ENCODE results near the gene IL20RA. TPM values are rescaled to one million over a fixed set of nuclear protein-coding genes. Genes with fewer than 3 reads are reported as not detected.

The IL20RA gene
- total and polyA plus RNA-seq, 4 donors: 0.39 TPM; not detected in 3

GRCh38 chr6:137051790-137052472, 7.2 kb upstream of the IL20RA start:
- Histone ChIP-seq H3K4me1 (ENCODE audit: control insufficient read depth in 1 of 2, insufficient read depth in 2 of 2, low read length in 2 of 2) (no peaks in the 10 kb centered on the region), H3K9me3 (ENCODE audit: control insufficient read depth, low read length) (no peaks in the 10 kb centered on the region), H3K36me3 (ENCODE audit: control insufficient read depth in 1 of 2, insufficient read depth in 2 of 2, low read length in 1 of 2) (no peaks in the 10 kb centered on the region), H3K27ac (ENCODE audit: low read depth in 1 of 2, low read length in 2 of 2) (no peak overlapping the region), H3K4me3 (ENCODE audit: low read length in 2 of 2) (no peak overlapping the region), H3K27me3 (ENCODE audit: control insufficient read depth in 1 of 2, insufficient read depth in 2 of 2, low read length in 1 of 2) (peaks cover 0 to 1% of the 10 kb centered on the region in 2 donors)
- ATAC-seq (ENCODE audit: low FRiP score) (no peak), DNase-seq (no peak)
- intact Hi-C loops (cut with DNase I): no loop called here
- 74 to 85% methylated on average over 3 of the region's 3 CpGs for WGBS, 2 donors

- ATAC-seq (ENCODE audit: low FRiP score) (no peak), DNase-seq (no peak)
- H3K4me1 ChIP-seq (ENCODE audit: control insufficient read depth in 1 of 2, insufficient read depth in 2 of 2, low read length in 2 of 2): no peaks in the 10 kb centered on the region
- no peak overlapping the region for H3K27ac ChIP-seq (ENCODE audit: low read depth in 1 of 2, low read length in 2 of 2)
- H3K9me3 ChIP-seq (ENCODE audit: control insufficient read depth, low read length): no peaks in the 10 kb centered on the region
- peaks cover 0 to 1% of the 10 kb centered on the region in 2 donors for H3K27me3 ChIP-seq (ENCODE audit: control insufficient read depth in 1 of 2, insufficient read depth in 2 of 2, low read length in 1 of 2)
- no peaks in the 10 kb centered on the region for H3K36me3 ChIP-seq (ENCODE audit: control insufficient read depth in 1 of 2, insufficient read depth in 2 of 2, low read length in 1 of 2)
- intact Hi-C loops (cut with DNase I): no loop called here
- 60 to 75% methylated on average over 2 of the region's 2 CpGs for WGBS, 2 donors
- no peak overlapping the region for H3K4me3 ChIP-seq (ENCODE audit: low read length in 2 of 2)
These were observed 4.3 kb upstream of the IL20RA start for GRCh38 chr6:137049095-137049494.

- intact Hi-C loops (cut with DNase I): no loop called here
- no peaks in the 10 kb centered on the region for H3K36me3 ChIP-seq (ENCODE audit: control insufficient read depth in 1 of 2, insufficient read depth in 2 of 2, low read length in 1 of 2)
- ATAC-seq (ENCODE audit: low FRiP score): no peak
- no peak overlapping the region for H3K27ac ChIP-seq (ENCODE audit: low read depth in 1 of 2, low read length in 2 of 2)
- H3K9me3 ChIP-seq (ENCODE audit: control insufficient read depth, low read length): no peaks in the 10 kb centered on the region
- no peaks in the 10 kb centered on the region for H3K4me1 ChIP-seq (ENCODE audit: control insufficient read depth in 1 of 2, insufficient read depth in 2 of 2, low read length in 2 of 2)
- peaks cover 0 to 1% of the 10 kb centered on the region in 2 donors for H3K27me3 ChIP-seq (ENCODE audit: control insufficient read depth in 1 of 2, insufficient read depth in 2 of 2, low read length in 1 of 2)
- no peak overlapping the region for H3K4me3 ChIP-seq (ENCODE audit: low read length in 2 of 2)
- WGBS, 2 donors: 83 to 90% methylated on average over 5 of the region's 5 CpGs
- no peak for DNase-seq
These were observed 2.2 kb upstream of the IL20RA start for GRCh38 chr6:137046871-137047412.

DNA sequence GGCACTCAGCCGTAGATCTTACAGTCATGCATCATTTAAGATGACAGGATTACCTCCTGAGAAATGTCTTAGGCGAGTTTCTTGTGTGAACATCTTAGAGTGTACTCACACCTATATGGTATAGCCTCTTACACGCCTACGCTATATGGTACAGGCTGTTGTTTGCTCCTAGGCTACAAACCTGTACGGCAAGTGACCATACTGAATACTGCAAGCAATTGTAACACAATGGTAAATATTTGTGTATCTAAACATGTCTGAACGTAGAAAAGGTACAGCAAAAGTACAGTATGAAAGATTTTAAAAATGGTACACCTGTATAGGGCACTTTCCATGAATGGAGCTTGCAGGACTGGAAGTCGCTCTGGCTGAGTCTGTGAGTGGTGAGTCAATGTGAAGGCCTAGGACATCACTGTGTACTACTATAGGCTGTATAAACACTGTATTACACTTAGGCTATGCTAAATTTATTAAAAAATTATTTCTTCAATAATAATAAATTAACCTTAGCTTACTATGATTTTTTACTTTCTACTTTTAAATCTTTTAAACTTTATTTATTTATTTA, 541 bp upstream of the IL20RA start:
- H3K36me3 ChIP-seq (ENCODE audit: control insufficient read depth in 1 of 2, insufficient read depth in 2 of 2, low read length in 1 of 2): no peaks in the 10 kb centered on the region
- WGBS, 2 donors: 96 to 97% methylated on average over 7 of the region's 7 CpGs
- intact Hi-C loops (cut with DNase I): no loop called here
- no peaks in the 10 kb centered on the region for H3K9me3 ChIP-seq (ENCODE audit: control insufficient read depth, low read length)
- H3K4me1 ChIP-seq (ENCODE audit: control insufficient read depth in 1 of 2, insufficient read depth in 2 of 2, low read length in 2 of 2): no peaks in the 10 kb centered on the region
- H3K4me3 ChIP-seq (ENCODE audit: low read length in 2 of 2): no peak overlapping the region
- no peak for ATAC-seq (ENCODE audit: low FRiP score)
- DNase-seq: no peak
- H3K27me3 ChIP-seq (ENCODE audit: control insufficient read depth in 1 of 2, insufficient read depth in 2 of 2, low read length in 1 of 2): peaks cover 0 to 1% of the 10 kb centered on the region in 2 donors
- no peak overlapping the region for H3K27ac ChIP-seq (ENCODE audit: low read depth in 1 of 2, low read length in 2 of 2)

DNA sequence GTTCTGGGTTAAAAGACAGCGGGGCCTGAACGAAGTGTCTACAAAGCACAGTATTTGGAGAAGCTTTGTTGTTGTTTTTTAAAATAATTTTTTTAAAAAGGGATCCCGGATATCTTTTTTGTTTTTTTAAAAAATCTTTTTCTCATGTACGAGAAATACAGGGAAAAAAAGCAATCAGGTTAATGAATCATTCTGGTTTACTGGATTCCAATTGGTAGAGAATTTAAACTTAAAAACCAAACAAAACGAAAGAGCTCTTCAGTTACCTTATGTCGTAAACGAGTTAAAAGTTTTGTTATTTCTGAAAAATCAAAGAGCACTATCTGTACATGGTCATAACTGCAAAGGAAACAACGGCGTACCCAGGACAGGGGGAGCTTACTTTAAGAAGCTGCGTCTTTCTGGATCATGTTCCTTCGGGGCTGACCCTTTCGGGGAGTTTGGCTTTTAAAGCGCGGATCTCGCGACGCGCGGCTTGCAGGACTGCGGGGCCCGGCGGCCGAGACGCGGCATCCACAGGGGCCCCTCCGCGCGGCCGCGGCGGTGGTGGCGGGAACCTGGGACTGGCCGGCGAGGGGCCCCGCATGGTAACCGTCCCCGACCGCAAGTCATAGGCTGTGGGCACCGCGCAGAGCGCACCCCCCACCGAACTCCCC, 927 bp downstream of the IL20RA start:
- Histone ChIP-seq H3K27ac (ENCODE audit: low read depth in 1 of 2, low read length in 2 of 2) (no peak overlapping the region), H3K4me3 (ENCODE audit: low read length in 2 of 2) (peak overlapping the region; percentile 72 to 86), H3K36me3 (ENCODE audit: control insufficient read depth in 1 of 2, insufficient read depth in 2 of 2, low read length in 1 of 2) (no peaks in the 10 kb centered on the region), H3K9me3 (ENCODE audit: control insufficient read depth, low read length) (no peaks in the 10 kb centered on the region), H3K27me3 (ENCODE audit: control insufficient read depth in 1 of 2, insufficient read depth in 2 of 2, low read length in 1 of 2) (no peaks in the 10 kb centered on the region), H3K4me1 (ENCODE audit: control insufficient read depth in 1 of 2, insufficient read depth in 2 of 2, low read length in 2 of 2) (no peaks in the 10 kb centered on the region)
- ATAC-seq (ENCODE audit: low FRiP score) (peak; percentile 45), DNase-seq (peak; percentile 34 to 79)
- intact Hi-C loops (cut with DNase I): no loop called here
- WGBS, 2 donors: 4 to 6% methylated on average over 37 to 42 of the region's 42 CpGs

DNA sequence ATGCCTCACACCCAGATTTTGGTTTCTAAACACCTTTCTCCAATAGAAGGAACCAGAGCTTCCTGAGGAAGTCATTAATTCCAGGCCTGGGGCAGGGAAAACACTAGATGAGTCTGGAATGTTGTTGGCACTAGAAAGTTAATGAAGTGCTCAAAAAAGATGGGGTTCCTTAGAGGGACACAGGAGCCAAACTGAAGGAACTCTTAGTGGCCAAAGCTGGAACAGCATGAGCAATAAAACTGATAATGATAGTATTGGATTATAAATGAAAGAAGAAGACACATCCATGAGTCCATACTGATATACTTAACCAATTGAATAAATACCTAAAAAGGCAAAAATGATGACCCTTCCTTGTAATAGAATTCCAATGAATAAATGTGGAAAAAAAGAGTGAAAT, 4.4 kb downstream of the IL20RA start:
- Histone ChIP-seq H3K27me3 (ENCODE audit: control insufficient read depth in 1 of 2, insufficient read depth in 2 of 2, low read length in 1 of 2) (no peaks in the 10 kb centered on the region), H3K9me3 (ENCODE audit: control insufficient read depth, low read length) (no peaks in the 10 kb centered on the region), H3K36me3 (ENCODE audit: control insufficient read depth in 1 of 2, insufficient read depth in 2 of 2, low read length in 1 of 2) (no peaks in the 10 kb centered on the region), H3K4me3 (ENCODE audit: low read length in 2 of 2) (no peak overlapping the region), H3K27ac (ENCODE audit: low read depth in 1 of 2, low read length in 2 of 2) (no peak overlapping the region), H3K4me1 (ENCODE audit: control insufficient read depth in 1 of 2, insufficient read depth in 2 of 2, low read length in 2 of 2) (no peaks in the 10 kb centered on the region)
- ATAC-seq (ENCODE audit: low FRiP score) (no peak), DNase-seq (no peak)
- intact Hi-C loops (cut with DNase I): no loop called here

DNA sequence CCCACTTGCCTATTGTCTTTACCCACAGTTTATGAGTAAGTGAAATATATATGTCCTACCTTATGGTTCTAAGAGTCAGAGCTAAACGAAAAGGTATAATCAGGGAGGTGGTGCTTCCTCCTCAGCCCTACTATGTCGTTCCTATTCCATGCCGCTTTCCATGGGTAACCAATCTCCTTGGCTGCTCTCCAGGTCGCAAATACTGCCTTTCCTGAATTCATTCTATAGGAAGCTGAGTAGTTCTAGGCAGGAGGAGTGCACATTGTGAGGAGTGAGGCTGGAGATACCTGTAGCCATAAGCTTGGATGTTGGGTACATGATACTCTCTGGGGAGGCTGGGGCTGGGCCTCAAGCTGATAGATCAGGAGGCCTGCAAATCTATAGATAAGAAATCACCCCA, 5.8 kb downstream of the IL20RA start:
- Histone ChIP-seq H3K4me1 (ENCODE audit: control insufficient read depth in 1 of 2, insufficient read depth in 2 of 2, low read length in 2 of 2) (no peaks in the 10 kb centered on the region), H3K27me3 (ENCODE audit: control insufficient read depth in 1 of 2, insufficient read depth in 2 of 2, low read length in 1 of 2) (no peaks in the 10 kb centered on the region), H3K27ac (ENCODE audit: low read depth in 1 of 2, low read length in 2 of 2) (no peak overlapping the region), H3K9me3 (ENCODE audit: control insufficient read depth, low read length) (no peaks in the 10 kb centered on the region), H3K4me3 (ENCODE audit: low read length in 2 of 2) (no peak overlapping the region), H3K36me3 (ENCODE audit: control insufficient read depth in 1 of 2, insufficient read depth in 2 of 2, low read length in 1 of 2) (no peaks in the 10 kb centered on the region)
- 75 to 81% methylated on average over 4 of the region's 4 CpGs for WGBS, 2 donors
- intact Hi-C loops (cut with DNase I): no loop called here
- DNase-seq (no peak), ATAC-seq (ENCODE audit: low FRiP score) (no peak)

GRCh38 chr6:137036566-137037300, 8.0 kb downstream of the IL20RA start:
- Histone ChIP-seq H3K9me3 (ENCODE audit: control insufficient read depth, low read length) (no peaks in the 10 kb centered on the region), H3K27me3 (ENCODE audit: control insufficient read depth in 1 of 2, insufficient read depth in 2 of 2, low read length in 1 of 2) (no peaks in the 10 kb centered on the region), H3K36me3 (ENCODE audit: control insufficient read depth in 1 of 2, insufficient read depth in 2 of 2, low read length in 1 of 2) (no peaks in the 10 kb centered on the region), H3K4me3 (ENCODE audit: low read length in 2 of 2) (no peak overlapping the region), H3K4me1 (ENCODE audit: control insufficient read depth in 1 of 2, insufficient read depth in 2 of 2, low read length in 2 of 2) (no peaks in the 10 kb centered on the region), H3K27ac (ENCODE audit: low read depth in 1 of 2, low read length in 2 of 2) (no peak overlapping the region)
- DNase-seq (no peak), ATAC-seq (ENCODE audit: low FRiP score) (no peak)
- intact Hi-C loops (cut with DNase I): no loop called here
- WGBS, 2 donors: 65 to 75% methylated on average over 6 of the region's 6 CpGs
